Breast epithelium (tissue), 3 donors: ENCODE measurements around the gene NEURL4.

Experiments used
- POLR2A ChIP-seq: fragments of 450-650 bp; IDR thresholded peaks from one replicate; pipeline ENCODE4 v1.6.1; 2016; ENCODE audit warnings: antibody characterized with exemption, mild to moderate bottlenecking, moderate library complexity
- POLR2AphosphoS5 ChIP-seq, 3 donors: sonication (generic); formaldehyde crosslinking; IDR thresholded peaks; one replicate each; pipeline ENCODE4 v1.6.1; 2017; ENCODE audit warnings: antibody characterized with exemption in 3 of 3
- TF ChIP-seq, protein P1 (sequence below), 3 donors: fragments of 450-650 bp; IDR thresholded peaks; one replicate each; pipeline ENCODE4 v1.5.1; 2016 to 2017; ENCODE audit warnings: antibody characterized with exemption in 3 of 3, mild to moderate bottlenecking in 3 of 3, moderate library complexity in 3 of 3

DNA sequence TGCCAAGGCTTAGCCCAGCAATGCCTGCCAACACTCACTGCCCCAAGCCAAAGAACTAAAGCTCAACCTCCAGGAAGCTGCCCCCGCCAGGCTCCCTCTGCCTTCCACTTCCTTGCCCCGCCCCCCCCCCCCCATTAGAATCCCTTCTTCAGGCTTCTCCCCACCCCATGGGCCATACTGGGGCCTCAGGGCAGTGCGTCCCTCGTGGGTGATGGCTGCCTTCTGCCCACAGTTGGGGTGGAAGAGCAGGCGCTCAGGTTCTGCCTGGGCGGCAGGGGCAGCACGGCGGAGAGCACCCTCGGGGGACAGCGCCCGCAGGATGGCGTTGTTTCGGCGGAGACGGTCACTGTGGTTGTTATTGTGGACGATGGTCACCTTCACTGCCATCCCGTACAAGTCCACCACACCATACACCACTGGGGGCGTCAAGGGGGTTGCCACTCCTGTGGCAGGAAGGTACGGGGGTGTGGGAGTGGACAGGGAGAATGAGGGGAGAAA, 4.1 kb downstream of the NEURL4 start:
- TF ChIP-seq, protein P1, sequence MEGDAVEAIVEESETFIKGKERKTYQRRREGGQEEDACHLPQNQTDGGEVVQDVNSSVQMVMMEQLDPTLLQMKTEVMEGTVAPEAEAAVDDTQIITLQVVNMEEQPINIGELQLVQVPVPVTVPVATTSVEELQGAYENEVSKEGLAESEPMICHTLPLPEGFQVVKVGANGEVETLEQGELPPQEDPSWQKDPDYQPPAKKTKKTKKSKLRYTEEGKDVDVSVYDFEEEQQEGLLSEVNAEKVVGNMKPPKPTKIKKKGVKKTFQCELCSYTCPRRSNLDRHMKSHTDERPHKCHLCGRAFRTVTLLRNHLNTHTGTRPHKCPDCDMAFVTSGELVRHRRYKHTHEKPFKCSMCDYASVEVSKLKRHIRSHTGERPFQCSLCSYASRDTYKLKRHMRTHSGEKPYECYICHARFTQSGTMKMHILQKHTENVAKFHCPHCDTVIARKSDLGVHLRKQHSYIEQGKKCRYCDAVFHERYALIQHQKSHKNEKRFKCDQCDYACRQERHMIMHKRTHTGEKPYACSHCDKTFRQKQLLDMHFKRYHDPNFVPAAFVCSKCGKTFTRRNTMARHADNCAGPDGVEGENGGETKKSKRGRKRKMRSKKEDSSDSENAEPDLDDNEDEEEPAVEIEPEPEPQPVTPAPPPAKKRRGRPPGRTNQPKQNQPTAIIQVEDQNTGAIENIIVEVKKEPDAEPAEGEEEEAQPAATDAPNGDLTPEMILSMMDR (IDR thresholded peaks at IDR 0.05), result no peak
- TF ChIP-seq POLR2A (no peak), POLR2AphosphoS5 (IDR thresholded peaks at IDR 0.05) (no peak)
